DMS 273 (cell line): Measurements from ENCODE around the gene KRTAP10-6.
"Not testable (repeated sequence)": the region's sequence is repeated elsewhere in the genome, so short reads cannot be mapped to it uniquely, and the experiment has no call there.

ENCODE experiments used
- DNase-seq: peaks from one replicate; lab custom pipeline; 2025; ENCODE audit not compliant: unreplicated experiment; lab: John Stamatoyannopoulos, UW

Gene KRTAP10-6

GRCh38 chr21:44564099-44564498 is 28.2 kb downstream of the KRTAP10-6 start:
- DNase-seq, result no peak

- DNase-seq, result no peak
These were observed 33.6 kb downstream of the KRTAP10-6 start, which contains the start of gene KRTAP10-3 for GRCh38 chr21:44558695-44559094. KRTAP10-3 (minus strand) TSS chr21:44558795; CDS start chr21:44558715, 80 bp downstream.

- peak; percentile 44 for DNase-seq
These were observed 34.0 kb downstream of the KRTAP10-6 start for GRCh38 chr21:44558329-44558675.

GRCh38 chr21:44557491-44558328 is 34.6 kb downstream of the KRTAP10-6 start:
- no peak for DNase-seq

GRCh38 chr21:44556879-44557278 is 35.4 kb downstream of the KRTAP10-6 start:
- no peak for DNase-seq

- no peak for DNase-seq
These were observed 37.0 kb downstream of the KRTAP10-6 start for GRCh38 chr21:44555200-44555875.

- DNase-seq, result no peak
These were observed 39.6 kb downstream of the KRTAP10-6 start for GRCh38 chr21:44552681-44553080.

GRCh38 chr21:44552136-44552535 is 40.2 kb downstream of the KRTAP10-6 start:
- no peak for DNase-seq

- DNase-seq, result peak; percentile 61
These were observed 40.9 kb downstream of the KRTAP10-6 start, which contains the start of gene KRTAP10-2 for GRCh38 chr21:44551340-44551961. KRTAP10-2 (minus strand) TSS chr21:44551505; CDS start chr21:44551458, 47 bp downstream.

- peak; percentile 82 for DNase-seq
These were observed 41.5 kb downstream of the KRTAP10-6 start for GRCh38 chr21:44550807-44551206.

- not testable (repeated sequence) for DNase-seq
These were observed 42.0 kb downstream of the KRTAP10-6 start for GRCh38 chr21:44550285-44550684.

- DNase-seq, result no peak
These were observed 42.6 kb downstream of the KRTAP10-6 start for GRCh38 chr21:44549525-44550211.

- DNase-seq, result no peak
These were observed 43.4 kb downstream of the KRTAP10-6 start for GRCh38 chr21:44548922-44549321.

GRCh38 chr21:44548381-44548780 is 43.9 kb downstream of the KRTAP10-6 start:
- DNase-seq, result no peak

- DNase-seq, result peak; percentile 20
These were observed 44.5 kb downstream of the KRTAP10-6 start for GRCh38 chr21:44547656-44548331.

- DNase-seq, result no peak
These were observed 47.7 kb downstream of the KRTAP10-6 start for GRCh38 chr21:44544566-44544965.

- no peak for DNase-seq
These were observed 49.6 kb downstream of the KRTAP10-6 start for GRCh38 chr21:44542716-44543115.
